NCI-H524 (cell line): ENCODE measurements around the gene TCF15.

ENCODE experiments used
- DNase-seq, 2 experiments: peaks; one replicate each; lab custom pipeline; 2025; lab: John Stamatoyannopoulos, UW

The TCF15 gene, protein sequence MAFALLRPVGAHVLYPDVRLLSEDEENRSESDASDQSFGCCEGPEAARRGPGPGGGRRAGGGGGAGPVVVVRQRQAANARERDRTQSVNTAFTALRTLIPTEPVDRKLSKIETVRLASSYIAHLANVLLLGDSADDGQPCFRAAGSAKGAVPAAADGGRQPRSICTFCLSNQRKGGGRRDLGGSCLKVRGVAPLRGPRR

DNA sequence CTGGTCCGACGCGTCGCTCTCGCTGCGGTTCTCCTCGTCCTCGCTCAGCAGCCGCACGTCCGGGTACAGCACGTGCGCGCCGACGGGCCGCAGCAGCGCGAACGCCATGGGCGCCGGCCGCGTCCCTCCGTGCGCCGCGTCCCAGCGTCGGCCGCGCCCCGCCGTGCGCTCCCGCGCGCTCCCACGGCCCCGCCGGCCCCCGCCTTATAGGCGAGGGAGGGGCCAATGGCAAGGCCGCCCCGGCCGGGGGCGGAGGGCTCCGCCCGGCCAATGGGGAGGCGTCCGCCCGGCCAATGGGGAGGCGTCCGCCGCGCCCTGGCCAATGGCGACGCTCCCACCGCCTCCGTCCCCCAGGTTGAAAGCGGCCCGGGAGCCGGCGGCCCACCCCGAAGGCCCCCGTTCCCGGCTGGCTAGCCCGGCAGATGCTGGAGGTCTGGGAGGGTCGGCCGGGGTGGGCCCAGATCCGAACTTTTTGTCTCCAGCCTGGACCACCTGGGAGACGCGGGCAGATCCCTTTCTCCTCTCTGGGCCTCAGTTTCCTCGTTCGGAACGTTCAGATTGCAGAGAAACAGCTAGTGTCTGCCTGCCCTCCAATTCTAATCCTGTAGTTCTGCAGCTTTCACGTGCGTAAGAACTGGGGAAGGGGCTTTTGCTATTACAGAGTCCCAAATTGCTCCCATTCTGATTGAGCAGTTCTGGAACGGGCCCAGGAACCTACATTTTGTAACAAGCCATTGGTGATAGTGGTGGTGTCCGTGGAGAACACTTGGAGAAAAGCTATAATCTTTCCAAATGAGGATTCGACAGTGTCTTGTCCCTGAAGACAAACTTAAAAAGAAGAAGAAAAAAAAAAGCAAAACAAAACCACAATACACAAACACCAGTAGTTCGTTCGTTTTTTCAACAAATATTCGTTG is at the start of gene TCF15:
TCF15 (minus strand) TSS at position 180 of the 917 bp plus-strand sequence; CDS start at position 108, 72 bp downstream.
- DNase-seq: peak; percentile 72 to 91

DNA sequence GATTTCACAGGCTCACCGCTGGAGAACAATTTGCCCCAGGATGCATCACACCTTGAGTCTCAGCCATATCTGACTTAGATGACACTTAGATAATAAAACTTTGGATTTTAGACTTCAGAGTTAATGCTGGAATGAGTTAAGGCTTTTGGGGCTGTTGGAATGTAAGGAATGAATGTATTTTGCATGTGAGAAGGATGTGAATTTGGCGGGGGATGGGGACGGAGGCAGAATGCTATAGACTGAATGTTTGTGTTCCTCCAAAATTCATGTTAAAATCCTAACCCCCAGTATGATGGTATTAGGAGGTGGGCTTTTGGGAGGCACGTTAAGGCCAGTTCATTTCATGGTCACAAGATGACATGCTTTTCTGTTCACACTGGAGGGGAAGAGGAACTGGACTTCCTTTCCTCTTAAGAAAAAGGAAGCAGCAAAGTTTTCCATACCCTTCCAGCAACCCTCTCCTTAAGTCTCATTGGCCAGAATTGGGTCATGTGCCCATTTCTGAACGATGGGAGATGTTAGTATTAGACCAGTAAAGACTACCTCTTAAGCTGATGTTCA is 48.7 kb upstream of the TCF15 start:
- DNase-seq: no peak

DNA sequence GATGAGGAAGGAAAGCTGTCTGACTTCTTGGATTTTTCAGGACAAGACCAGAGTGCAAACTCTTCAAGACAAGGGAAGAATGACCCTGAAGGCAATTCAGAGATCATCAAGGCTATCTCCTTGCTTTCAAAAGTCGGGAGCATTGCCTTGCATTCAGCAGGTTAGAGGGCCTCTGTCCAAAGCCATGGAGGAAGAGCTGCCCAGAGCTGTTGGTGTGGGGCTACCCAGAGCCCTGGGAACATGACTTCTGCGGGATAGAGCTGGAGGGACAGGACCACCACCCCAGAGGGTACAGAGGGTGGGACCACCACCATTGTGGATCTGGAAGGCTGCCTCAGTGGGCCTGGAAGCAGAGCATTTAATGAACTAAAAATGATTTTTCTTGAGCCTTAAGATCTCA is 48.1 kb upstream of the TCF15 start:
- DNase-seq: no peak

DNA sequence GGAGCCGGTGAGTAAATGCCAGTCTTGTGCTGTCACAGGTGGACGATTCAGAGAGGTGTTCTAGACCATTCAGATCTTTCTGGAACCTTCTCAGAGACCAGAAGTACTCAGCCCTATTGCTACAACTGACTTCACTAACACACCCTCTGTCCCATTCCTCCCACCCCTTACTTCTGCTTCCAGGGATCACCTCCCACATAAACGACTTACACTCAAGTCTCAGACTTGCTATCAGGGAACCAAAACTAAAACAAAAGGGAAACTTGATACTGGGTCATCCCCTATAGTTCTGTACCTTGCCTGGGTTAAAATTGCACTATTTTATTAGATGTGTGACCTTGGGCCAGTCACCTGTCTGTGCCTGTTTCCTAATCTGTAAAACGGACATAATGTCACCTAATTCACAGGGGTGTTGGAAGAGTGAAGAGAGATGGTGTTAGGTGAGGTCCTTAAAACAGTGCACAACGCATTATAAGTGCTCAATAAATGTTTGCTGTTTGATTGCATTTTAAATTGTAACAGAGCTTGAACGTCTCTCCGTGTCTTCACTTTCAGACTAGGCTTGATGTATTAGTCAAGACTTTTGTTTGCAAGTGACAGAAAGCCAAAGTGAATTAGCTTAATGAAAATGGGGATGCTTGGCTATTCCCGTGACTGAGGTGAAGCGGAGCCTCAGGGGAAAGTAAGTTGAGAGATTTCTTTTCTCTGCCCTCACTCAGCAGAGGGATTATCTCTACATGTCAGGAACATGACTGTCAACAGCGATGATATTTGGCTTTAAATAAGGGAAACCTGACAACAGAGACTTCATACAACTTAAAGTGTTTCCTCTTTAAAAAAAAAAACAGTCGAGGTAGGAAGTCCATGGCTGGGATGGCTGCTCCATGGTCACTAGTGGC is 45.9 kb upstream of the TCF15 start:
- no peak for DNase-seq

DNA sequence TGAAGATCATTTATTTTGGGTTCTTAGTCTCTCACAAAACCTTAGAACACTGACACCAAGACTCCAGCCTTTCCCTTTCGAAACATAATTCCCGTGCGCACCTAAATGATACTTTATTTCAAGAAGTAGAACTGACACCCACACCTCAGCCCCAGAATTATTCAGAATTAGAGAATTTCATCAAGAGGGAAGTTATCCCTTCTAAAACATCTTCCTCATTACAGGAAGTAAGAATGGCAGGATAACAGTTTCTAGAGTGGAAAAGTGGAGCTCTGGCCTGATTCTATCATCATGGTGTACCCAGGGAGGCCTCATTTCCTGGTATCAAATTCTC is 44.3 kb upstream of the TCF15 start:
- no peak for DNase-seq

DNA sequence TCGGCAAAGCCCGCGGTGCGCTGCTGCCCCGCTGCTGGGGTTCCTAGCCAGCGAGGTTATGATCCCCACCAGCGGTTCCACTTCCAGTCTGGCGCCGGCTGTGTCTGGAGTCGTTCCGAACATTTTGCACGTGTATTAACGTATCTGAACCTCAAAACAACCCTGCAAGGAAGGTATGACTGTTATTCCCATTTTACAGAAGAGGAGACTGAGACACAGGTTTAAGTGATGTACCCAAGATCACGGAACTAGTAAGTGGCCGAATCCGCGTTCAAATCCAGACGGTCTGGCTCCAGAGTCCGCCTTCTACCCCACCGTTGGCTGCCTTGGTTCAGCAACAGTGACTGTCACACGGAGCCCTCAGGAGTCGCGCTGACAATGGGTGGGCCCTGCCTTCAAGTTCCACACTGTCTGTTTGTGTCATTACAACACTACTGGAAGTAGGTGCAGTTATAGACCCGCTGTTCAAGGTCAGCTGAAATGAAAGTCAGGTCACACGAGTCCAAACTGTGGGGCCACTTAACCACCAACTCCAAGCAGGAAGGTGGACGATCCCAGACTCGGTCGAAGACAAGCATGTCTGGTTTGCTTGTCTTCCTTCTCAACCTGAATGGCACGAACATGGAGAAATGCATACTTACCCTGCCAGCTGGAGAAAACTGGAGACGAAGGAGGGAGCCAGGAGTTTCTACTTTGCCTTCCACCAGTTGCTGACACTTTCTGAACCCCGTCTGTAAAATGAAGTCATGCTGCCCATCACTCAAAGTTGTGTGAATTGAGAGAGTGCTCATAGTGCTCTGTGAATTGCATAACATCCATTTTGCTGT is 43.7 kb upstream of the TCF15 start:
- DNase-seq: no peak

DNA sequence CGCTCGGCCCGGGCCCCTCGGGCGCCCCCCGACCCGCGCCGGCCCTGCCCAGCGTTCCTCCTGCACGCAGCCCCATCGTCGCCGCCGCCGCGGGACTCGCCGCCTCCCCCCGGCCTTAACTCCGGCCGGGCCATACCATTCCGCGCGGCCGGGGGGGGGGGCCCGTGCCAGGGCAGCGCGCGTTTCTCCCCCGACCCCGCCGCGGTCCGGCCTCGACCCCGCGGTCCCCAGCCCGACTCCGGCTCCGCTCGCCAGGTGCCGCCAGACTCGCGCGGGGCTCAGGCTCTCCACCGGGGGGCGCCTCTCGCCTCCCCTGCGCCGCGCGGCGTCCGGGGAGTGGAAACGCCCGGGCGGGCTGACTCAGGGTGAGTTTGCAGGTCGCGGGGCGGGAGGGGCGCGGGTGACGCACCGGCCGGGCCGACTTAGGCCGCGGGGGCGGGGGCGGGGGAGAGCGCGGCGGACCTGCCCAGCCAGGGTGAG is 43.0 kb upstream of the TCF15 start, which contains the start of gene SRXN1:
SRXN1 (minus strand) TSS at position 91 of the 480 bp plus-strand sequence; CDS start at position 76, 15 bp downstream.
- DNase-seq: peak; percentile 74 to 89

DNA sequence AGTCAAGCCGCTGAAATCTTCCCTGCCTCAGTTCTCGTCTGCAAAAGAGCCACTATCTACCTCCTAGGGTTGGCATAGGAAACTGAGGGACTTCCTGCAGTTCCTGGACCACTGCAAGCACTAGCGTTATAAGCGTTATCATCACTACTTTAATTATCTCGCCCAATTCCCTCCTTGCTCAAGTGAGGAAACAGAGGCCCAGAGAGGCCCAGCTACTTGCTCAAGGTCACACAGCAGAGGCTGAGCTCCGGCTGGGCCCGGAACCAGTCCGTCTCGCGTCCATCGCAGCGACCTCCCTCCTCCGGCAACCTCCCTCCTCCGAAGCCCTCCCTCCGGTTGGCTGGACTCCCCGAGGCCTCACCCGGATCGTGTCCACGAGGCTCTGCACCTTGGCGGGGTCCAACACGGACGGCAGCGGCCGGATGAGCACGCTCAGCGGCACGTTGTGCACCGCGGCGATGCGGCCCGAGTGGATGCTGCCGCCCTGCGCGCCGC is 42.6 kb upstream of the TCF15 start:
- no peak for DNase-seq

DNA sequence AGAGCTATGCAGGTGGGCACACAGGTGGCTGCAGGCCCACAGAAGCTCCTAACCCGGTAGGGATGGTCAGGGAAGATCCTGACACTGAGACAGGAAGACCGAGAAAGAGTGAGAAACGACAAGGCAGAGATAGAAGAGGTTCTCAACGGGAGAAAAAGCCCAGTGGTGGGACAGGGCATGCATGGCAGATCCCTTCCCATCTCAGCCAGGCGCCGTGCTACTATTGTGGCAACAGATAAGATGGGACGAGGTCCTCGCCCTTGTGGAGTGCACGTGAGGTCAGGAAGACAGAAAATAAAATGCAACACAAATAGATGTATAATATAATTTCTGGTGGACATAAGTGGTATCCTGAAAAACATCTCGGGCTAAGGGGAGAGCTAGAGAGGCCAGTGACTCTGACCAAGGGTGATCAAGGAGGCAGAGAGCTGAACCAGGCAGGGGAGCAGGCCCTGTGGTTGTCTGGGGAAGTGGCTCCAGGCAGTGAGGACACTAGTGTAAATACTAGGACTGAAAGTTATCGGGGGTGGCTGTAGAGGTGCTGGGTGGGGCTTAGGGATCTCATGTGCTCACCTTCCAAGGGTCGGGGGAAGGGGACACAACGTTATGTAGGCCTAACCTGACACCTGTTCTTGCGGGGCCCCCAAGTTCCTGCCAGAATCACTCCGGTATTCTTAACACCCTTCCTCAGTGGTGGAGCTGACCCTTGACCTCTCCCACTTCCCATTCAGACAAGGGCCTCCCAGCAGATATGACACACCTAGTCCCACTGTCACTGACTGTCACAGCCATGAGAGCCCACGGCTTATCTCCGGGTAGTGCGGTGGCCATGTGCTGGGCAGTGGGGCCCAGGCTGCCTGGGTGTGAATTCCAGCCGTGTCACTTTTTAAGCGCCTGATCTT is 41.9 kb upstream of the TCF15 start:
- peak in 1 of 2 experiments; percentile 36 for DNase-seq

DNA sequence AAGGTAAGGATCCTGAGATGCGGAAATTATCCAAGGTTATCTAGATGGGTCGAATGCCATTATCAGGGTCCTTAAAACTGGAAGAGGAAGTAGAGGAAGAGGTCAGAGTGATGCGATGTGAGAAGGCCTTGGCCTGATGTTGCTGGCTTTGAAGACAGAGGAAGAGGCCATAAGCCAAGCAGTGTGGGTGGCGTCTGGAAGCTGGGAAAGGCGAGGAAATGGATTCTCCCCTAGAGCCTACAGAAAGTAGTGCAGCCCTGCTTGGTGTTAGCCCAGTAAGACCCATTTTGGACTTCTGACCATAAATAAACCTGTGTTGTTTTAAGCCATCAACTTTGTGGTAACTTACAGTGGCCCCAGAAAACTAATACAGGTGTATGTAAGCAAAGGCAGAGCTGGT is 40.8 kb upstream of the TCF15 start:
- no peak for DNase-seq

DNA sequence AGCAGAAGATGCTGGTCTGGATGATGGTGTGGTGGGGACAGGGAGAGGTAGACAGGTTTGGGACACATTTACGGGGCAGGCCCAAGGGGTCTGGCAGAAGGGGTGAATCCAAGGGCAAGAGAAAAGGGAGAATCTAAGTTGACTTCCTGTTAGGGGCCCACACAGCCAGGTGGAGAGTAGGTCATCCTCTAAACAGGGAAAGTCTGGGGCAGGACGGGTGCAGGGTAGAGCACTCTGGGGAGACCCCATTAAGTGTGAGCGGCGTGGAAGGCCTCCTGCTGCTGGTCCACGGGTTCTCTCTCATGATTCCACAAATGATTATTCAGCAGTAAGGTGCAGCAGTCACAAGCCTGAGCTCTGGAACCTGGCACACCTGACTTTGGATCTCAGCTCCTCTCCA is 40.2 kb upstream of the TCF15 start:
- no peak for DNase-seq

DNA sequence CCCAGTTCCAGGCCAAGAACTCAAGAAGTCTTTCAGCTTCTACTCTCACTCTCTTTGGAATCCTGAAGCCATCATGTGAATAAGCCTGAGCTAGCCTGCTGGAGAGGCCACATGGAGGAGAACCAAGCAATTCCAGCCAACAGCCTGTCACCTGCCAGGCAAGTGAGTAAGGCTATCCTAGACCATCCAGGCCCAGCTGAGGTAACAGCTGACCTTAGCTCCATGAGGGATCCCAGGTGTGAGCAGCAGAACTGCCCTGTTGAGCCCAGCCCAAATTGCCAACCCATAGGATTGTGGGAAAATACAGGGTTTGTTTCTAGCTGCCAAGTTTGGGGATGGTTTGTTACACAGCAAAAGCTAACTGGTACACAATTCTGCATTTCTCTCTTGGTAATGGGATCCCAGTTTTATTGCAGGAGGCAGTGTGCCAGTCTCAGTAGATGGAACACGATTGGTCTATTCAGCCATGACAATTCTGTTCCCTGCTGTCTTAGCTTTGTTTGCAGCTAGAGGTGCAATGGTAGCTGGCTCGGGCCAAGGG is 37.4 kb upstream of the TCF15 start:
- DNase-seq: no peak

DNA sequence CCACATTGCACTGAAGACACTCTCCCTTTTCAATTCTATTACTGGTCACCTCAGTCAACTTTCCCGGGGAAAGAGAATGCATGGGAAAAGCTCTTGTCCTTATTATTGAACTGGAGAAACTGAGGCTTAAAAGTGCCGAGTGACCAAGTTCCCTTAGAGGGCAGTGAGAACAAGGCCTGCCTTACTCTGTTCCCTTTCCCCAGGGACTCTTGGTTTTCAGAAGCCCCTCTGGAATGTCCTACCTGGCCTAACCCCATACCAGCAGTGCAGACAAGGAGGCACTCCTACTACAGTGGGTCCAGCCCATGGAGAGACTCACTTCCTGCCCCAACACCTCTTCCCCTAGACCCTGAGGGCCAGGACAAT is 36.7 kb upstream of the TCF15 start:
- DNase-seq: no peak

DNA sequence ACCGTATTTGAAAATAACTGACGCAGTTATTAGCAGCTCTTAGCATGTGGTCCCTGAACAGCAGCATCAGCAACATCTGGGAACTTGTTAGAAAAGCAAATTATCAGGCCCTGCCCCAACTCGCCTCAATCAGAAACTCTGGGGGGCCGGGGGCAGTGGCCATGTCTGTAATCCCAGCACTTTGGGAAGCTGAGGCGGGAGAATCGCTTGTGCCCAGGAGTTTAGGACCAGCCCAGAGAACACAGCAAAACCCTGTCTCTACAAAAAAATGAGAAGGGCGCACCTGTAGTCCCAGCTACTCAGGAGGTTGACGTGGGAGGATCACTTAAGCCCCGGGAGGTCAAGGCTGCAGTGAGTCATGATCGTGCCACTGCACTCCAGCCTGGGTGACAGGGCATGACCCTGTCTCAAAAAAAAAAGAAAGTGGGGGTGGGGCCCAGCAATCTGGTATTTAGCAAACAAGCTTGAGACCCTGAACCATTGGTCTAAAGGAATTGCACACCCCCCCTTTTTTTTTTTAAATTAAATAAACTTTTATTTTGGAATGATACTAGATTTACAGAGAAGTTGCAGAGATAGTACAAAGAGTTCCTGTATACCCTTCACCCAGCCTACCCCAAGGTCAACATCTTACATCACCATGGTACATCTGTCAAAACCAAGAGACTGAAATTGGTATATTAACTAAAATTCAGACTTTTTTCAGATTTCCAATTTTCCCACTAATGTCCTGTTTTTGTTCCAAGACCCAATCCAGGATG is 36.2 kb upstream of the TCF15 start:
- DNase-seq: no peak

DNA sequence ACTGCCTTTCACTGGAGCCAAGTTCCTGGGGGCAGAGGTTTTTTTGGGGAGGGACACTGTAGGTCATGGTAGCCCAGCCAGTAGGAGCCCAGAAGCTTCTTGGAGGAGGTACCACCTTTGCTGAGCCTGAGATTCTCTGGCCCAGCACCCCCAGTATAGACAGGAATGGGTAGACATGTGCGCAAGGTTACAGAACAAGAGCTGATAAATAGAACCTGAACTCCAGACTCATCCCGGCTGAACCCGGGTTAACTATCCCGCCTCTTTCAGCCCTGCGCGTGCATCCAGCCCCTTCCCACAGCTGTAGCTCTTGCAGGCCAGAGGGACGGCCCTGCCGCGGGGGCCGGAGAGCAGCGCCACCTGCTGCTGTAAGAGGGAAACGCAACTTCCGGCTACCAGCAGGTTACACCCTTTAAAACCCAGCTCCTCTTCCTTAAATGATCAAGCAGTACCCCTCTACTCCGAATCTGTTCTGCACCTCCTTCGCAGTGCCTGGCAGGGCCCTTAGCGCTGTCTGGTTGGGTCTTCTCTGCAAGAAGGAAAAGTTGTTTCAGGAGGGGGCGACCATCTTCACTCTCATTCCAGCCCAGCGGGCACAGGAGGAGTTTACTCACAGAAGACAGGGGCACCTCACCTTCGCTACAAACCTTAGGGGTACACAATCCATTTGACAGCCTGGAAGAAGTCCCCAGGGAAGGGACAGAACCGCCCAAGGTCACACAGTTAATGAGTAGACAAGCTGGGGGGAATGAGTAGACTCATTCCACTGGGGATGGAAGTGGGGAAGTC is 35.4 kb upstream of the TCF15 start:
- peak; percentile 64 to 84 for DNase-seq

DNA sequence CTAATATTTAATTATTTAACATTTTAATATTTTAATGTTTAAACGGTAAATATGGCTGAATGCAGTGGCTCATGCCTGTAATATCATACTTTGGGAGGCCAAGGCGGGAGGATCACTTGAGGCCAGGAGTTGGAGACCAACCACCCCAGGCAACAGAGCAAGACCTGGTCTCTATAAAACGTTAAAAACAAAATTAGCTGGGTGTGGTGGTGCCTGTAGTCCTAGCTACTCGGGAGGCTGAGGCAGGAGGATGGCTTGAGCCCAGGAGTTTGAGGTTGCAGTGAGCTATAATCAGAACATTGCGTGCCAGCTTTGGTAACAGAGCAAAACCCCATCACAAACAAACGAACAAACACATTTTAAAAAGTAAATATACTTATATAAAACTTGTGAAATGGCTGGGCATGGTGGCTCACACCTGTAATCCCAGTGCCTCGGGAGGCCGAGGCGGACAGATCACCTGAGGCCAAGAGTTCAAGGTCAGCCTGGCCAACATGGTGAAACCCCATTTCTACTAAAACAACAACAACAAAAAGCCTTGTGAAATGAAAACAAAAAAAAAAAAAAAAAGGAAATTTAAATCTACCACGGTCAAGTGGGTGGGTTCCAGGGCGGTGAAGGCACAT is 34.7 kb upstream of the TCF15 start:
- DNase-seq: no peak

DNA sequence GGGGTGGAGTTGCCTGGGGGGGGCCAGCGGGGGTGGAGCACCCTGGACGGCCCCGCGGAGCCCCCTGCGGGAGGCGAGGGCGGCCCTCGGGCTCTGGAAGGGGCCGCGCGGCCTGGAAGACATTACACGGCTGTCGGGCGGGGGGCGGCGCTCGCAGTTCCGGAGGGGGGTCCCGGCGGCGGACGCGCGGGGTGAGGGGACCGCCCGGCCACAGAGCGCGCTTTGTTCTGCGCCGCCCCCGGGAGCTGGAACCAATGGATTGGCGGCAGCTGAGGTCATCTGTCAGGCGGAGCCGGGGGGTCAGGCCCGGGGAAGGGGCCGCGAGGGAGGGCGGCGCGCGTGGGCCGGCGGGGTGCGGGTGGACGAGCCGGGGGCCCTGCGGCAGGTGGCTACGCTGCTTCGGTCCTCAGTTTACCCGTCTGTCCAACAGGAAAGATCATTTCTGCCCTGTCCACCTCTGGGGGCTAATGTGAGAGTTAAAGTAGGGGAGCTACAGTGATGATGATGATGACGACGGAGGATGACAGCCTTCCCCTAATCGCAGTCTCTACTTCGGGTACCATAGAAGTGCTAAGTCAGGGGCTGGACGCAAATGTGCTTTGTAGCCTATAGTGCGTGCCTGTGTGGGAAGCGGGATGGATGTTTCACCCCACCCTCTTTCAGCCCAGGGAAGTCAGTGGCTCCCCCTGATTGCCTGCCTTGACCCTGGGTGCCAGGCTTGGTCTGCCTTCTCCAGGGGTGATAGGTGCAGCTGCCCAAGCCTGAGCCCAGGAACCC is 32.5 kb upstream of the TCF15 start:
- DNase-seq: peak in 1 of 2 experiments; percentile 50
